ENCODE measurements around the gene UBA3. TPM values are rescaled to one million over a fixed set of nuclear protein-coding genes. Genes with fewer than 3 reads are reported as not detected.
A peak's percentile ranks its signal among the peaks of the same experiment; 100 is the strongest.

UBA3 gene
- total and polyA plus RNA-seq, 7 donors, result 20.5 to 59.3 (median 41.2) TPM

GRCh38 chr3:69009559-69010410 lies 70.4 kb downstream of the UBA3 start:
- no peak for TF ChIP-seq CTCF (IDR thresholded peaks at IDR 0.05)
- Histone ChIP-seq H3K27me3 (ENCODE audit: insufficient read depth in 3 of 3, low read length in 2 of 3) (no peaks in the 10 kb centered on the region), H3K4me3 (no peak overlapping the region), H3K27ac (peak overlapping the region; percentile 10), H3K4me1 (peaks cover 29% of the 10 kb centered on the region), H3K36me3 (ENCODE audit: insufficient read depth in 1 of 2, low read depth in 1 of 2) (peaks cover 5 to 61% of the 10 kb centered on the region in 2 donors), H3K9me3 (no peaks in the 10 kb centered on the region)
- 34 to 50% (median 35%) methylated on average over 3 of the region's 3 CpGs for WGBS, 3 donors
- intact Hi-C loops (cut with DNase I), result loop anchor here in 1 of 2 donors (5.0 kb wide), 1 partner anchor 133 kb away; no protein-coding TSS in a partner anchor
- ATAC-seq (no peak), DNase-seq (no peak)

GRCh38 chr3:69008980-69009379 lies 71.2 kb downstream of the UBA3 start:
- no peak for TF ChIP-seq CTCF (IDR thresholded peaks at IDR 0.05)
- 26 to 42% (median 35%) methylated on average over 2 of the region's 2 CpGs for WGBS, 3 donors
- H3K4me3 ChIP-seq, result no peak overlapping the region
- H3K9me3 ChIP-seq, result no peaks in the 10 kb centered on the region
- peaks cover 5 to 69% of the 10 kb centered on the region in 2 donors for H3K36me3 ChIP-seq (ENCODE audit: insufficient read depth in 1 of 2, low read depth in 1 of 2)
- intact Hi-C loops (cut with DNase I), result no loop called here
- ATAC-seq (no peak), DNase-seq (no peak)
- peaks cover 26% of the 10 kb centered on the region for H3K4me1 ChIP-seq
- no peak overlapping the region for H3K27ac ChIP-seq
- H3K27me3 ChIP-seq (ENCODE audit: insufficient read depth in 3 of 3, low read length in 2 of 3), result no peaks in the 10 kb centered on the region

GRCh38 chr3:69005791-69006482 lies 74.2 kb downstream of the UBA3 start:
- peaks cover 21% of the 10 kb centered on the region for H3K4me1 ChIP-seq
- 81 to 85% (median 85%) methylated on average over 5 of the region's 5 CpGs for WGBS, 3 donors
- no peak overlapping the region for H3K27ac ChIP-seq
- no peak for TF ChIP-seq CTCF (IDR thresholded peaks at IDR 0.05)
- ATAC-seq (peak in 1 of 4 donors; percentile 36), DNase-seq (no peak)
- no peaks in the 10 kb centered on the region for H3K9me3 ChIP-seq
- intact Hi-C loops (cut with DNase I), result no loop called here
- H3K27me3 ChIP-seq (ENCODE audit: insufficient read depth in 3 of 3, low read length in 2 of 3), result no peaks in the 10 kb centered on the region
- no peak overlapping the region for H3K4me3 ChIP-seq
- peaks cover 13 to 96% of the 10 kb centered on the region in 2 donors for H3K36me3 ChIP-seq (ENCODE audit: insufficient read depth in 1 of 2, low read depth in 1 of 2)

- Histone ChIP-seq H3K27me3 (ENCODE audit: insufficient read depth in 3 of 3, low read length in 2 of 3) (no peaks in the 10 kb centered on the region), H3K36me3 (ENCODE audit: insufficient read depth in 1 of 2, low read depth in 1 of 2) (peaks cover 13 to 96% of the 10 kb centered on the region in 2 donors), H3K4me3 (no peak overlapping the region), H3K4me1 (peaks cover 15% of the 10 kb centered on the region), H3K9me3 (no peaks in the 10 kb centered on the region), H3K27ac (no peak overlapping the region)
- TF ChIP-seq CTCF (IDR thresholded peaks at IDR 0.05), result no peak
- ATAC-seq (peak in 1 of 4 donors; percentile 50), DNase-seq (no peak)
- intact Hi-C loops (cut with DNase I), result no loop called here
- WGBS, 3 donors, result 76 to 83% (median 80%) methylated on average over 6 of the region's 6 CpGs
Measured at GRCh38 chr3:69005071-69005790, 74.9 kb downstream of the UBA3 start.

Other genes with a start within 250 kb of the UBA3 start
- gene TAFA4, start 147.8 kb downstream of the UBA3 start, total RNA-seq, result under 1 TPM in 1 of 4 donors, not detected in 3; 0.10 TPM
- under 1 TPM in 1 of 3 donors, not detected in 2; 0.01 TPM for gene TAFA4, start 147.8 kb downstream of the UBA3 start, polyA plus RNA-seq
- gene EOGT, start 66.7 kb downstream of the UBA3 start, total RNA-seq, result 10 to 100 TPM; 13.1 to 33.0 (median 21.4) TPM
- 10 to 100 TPM; 10.2 to 13.9 (median 11.5) TPM for gene EOGT, start 66.7 kb downstream of the UBA3 start, polyA plus RNA-seq
- gene TMF1, start 28.0 kb downstream of the UBA3 start, total RNA-seq, result 10 to 100 TPM; 23.0 to 31.5 (median 29.3) TPM
- 10 to 100 TPM in 2 of 3 donors, 1 to 10 TPM in 1; 6.7 to 25.9 (median 10.1) TPM for gene TMF1, start 28.0 kb downstream of the UBA3 start, polyA plus RNA-seq
- gene ARL6IP5, start 4.6 kb upstream of the UBA3 start, total RNA-seq, result 100 to 1,000 TPM; 121 to 191 (median 156) TPM
- gene ARL6IP5, start 4.6 kb upstream of the UBA3 start, polyA plus RNA-seq, result 100 to 1,000 TPM in 2 of 3 donors, 10 to 100 TPM in 1; 82.1 to 171 (median 146) TPM
- 100 to 1,000 TPM; 127 to 258 (median 174) TPM for gene LMOD3, start 42.2 kb upstream of the UBA3 start, total RNA-seq
- gene LMOD3, start 42.2 kb upstream of the UBA3 start, polyA plus RNA-seq, result 100 to 1,000 TPM in 2 of 3 donors, 1 to 10 TPM in 1; 9.0 to 133 (median 129) TPM